Left ventricle myocardium superior (tissue), 1 donor: ENCODE measurements around the gene SLC8B1. TPM values are rescaled to one million over a fixed set of nuclear protein-coding genes. Genes with fewer than 3 reads are reported as not detected.

Source experiments
- ATAC-seq: fragments of 200-7000 bp; cut with Tn5 transposase; one replicate; pipeline ENCODE4 v1.9.1; 2020; ENCODE audit warnings: mild to moderate bottlenecking, moderate library complexity
- DNase-seq: peaks from one replicate; pipeline ENCODE4 v3.0.0-alpha.2; 2020
- intact Hi-C: fragments of 100-400 bp; cut with micrococcal nuclease; formaldehyde crosslinking; loops from one replicate; pipeline ENCODE4 v1.11.0; 2022
- total RNA-seq: library from RNA; stranded (reverse); fragmentation: NEBNext Ultra II Directional; extraction: Animal tissue kit (Norgen Biotek cat#: 25700); gene quantifications from one replicate; pipeline ENCODE4 v1.2.1, GENCODE V29; 2021
- donor health status: DM: no; HTN: yes; CAD: no; lungs with severe emphysema.

Gene SLC8B1
- total RNA-seq, 1 donor from 2014 or later, result 11.5 TPM

DNA sequence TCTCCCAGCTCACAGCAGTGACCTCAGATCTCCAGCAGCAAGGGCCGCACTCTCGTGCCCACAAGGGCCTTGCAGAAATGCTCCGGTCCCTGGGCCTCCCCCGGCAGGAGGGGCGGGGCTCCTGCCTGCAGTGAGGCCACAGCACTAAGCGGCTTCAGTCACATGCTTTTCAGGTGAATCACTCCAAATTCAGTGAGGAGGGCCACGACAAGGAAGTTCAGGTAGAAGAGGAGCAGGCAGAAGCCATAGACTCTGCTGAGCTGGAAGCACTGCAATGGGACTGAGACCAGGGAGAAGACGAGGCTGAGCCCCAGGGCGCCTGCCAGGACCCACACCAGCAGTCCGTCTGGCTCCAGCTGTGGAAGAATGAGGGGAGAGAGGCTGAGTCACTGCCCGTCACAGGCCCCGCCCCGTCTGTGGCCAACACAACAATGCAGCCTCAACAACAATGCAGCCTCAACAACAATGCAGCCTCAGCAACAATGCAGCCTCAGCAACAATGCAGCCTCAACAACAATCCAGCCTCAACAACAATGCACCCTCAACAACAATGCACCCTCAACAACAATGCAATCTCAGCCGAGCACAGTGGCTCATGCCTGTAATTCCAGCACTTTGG, 35.2 kb downstream of the SLC8B1 start:
- DNase-seq (peak; percentile 79), ATAC-seq (peak; percentile 63)
- intact Hi-C loops, result no loop called here

DNA sequence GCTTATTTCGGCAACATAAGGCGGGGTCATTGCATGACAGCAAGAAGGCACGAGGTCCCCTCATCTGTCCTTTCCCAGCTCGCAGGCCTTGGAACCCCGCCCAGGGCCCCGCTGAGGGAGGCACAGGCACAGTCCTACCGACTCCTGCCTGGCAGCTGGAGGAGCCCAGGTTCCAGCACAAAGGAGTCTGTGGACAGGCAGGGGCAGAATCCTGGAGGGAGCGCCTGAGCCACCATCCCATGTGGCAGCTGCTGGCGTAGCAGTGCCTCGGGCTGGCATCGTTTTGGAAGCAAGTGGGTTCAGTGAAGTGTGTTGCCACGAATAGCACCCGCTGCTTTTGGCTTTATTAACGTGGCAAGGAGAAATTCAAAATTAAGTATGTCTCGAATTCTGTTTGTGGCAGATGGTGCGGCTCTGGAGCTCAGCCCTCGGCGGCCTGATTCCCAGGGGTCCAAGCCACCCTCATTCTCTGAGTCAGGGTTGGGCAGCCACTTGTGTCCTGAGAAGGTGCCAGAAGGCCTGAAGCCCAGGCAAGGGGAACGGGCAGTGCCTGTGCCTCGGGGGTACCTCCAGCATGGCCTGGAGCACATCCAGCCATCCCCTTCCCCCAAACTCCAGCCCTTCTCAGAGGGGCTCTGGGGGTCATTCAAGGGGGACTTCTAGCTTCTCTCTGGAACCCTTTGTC, 35.9 kb downstream of the SLC8B1 start:
- intact Hi-C loops, result no loop called here
- ATAC-seq, result peak; percentile 75
- DNase-seq, result peak; percentile 90

DNA sequence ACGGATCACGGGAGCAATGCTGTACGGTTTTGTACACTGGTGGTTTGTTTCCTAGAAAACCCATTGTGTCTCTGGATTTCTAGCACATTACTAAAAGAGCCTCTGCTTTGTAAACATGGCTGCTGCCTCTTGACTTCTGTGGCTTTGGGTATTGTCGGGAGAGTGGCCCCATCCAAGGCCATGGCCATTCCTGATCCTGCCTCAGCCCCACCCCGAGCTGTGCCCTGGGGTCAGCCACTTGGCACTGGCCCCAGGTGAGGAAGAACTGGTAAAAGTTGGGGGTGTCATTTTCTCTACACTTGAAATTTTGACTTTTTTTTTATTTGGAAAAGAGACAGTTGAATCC, 36.5 kb downstream of the SLC8B1 start:
- intact Hi-C loops, result no loop called here
- DNase-seq (no peak), ATAC-seq (peak; percentile 7)

DNA sequence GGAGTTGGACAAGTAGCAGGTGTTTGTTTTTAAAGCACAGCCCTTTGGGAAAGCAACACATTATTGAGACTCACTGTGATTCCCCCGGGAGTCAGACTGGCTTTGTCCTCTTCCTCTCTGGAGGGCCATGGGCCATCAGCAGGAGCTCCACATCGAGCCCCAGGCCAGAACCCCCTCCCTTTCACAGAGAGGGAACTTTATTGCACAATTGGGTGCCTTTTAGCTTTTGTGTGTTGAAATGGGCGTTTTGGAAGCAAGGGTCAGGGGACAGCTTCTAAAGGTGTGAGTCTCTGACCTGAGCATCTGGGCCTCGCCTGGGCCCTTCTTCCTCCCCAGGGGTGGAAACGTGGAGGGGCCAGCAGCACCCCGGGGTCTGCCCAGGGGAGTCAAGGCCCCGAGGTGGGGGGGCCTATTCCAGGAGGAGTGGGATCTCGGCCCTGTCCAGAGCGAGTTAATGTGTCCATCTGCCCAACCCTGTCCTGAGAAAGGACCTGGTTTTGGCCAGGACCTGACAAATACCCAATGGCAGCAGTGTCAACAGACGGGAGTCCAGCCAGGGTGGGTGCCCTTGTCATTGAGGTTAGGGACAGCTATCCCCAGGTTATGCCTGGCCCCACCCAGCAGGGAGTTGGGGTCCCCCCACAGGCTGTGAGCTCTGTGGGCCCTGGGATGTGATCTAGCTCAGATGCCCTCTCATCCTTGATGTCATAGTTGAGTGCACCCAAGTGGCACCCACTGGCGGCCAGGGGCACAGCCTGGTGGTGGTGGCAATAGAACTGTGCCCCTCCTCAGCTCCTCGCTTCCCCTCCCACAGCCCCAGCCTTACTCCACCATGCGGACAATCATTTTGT, 37.1 kb downstream of the SLC8B1 start:
- DNase-seq (peak; percentile 35), ATAC-seq (peak; percentile 1)
- intact Hi-C loops, result no loop called here

DNA sequence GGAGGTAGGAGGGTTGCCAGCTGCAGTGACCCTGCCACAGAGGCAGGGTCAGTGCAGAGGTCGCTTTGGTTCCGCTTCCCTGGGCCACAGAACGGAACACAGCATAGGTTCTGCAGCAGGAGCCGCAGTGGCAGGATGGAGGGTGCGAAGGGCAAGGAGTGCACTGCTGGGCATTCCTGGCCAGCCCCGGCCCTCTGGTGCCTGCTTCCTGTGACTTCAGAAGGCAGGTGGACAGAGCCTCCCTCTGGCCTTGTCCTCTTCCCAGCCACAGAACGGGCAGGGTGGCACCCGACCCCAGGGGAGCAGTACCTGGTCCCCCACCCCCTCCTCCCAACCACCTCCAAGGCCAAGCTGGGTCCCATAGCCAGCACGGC, 37.7 kb downstream of the SLC8B1 start:
- intact Hi-C loops, result no loop called here
- peak; percentile 0 for ATAC-seq
- DNase-seq, result no peak

DNA sequence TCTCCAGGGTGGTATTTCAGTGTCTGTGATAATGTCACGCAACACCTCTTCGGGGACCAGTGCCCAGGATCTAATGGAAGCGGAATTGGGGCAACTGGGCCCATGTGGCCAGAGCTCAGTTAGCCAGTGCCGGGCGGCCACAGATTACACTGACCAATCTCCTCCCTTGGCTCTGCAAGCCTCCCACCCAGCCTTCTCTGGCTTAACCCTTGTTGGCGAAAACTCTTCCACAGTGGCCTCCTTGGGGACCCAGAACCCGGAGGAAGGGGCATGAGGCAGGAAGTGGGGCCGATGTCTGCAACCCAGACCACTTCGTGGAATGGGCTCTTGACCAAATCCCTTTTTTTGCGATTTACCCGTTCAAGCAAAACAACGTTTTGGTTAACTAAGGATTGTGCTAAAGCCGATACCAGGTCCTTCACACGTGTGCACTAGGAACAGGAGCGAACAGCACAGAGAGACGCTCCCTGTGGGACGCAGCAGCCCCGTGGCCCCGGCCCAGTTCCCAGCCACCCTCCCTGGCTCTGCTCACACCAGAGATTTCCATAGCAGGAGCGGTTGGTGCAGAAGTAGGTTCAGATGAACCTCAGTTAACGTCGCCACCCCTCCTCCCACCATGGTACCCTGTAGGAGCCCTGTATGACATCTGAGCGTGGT, 38.2 kb downstream of the SLC8B1 start:
- no peak for ATAC-seq
- no peak for DNase-seq
- intact Hi-C loops, result no loop called here

DNA sequence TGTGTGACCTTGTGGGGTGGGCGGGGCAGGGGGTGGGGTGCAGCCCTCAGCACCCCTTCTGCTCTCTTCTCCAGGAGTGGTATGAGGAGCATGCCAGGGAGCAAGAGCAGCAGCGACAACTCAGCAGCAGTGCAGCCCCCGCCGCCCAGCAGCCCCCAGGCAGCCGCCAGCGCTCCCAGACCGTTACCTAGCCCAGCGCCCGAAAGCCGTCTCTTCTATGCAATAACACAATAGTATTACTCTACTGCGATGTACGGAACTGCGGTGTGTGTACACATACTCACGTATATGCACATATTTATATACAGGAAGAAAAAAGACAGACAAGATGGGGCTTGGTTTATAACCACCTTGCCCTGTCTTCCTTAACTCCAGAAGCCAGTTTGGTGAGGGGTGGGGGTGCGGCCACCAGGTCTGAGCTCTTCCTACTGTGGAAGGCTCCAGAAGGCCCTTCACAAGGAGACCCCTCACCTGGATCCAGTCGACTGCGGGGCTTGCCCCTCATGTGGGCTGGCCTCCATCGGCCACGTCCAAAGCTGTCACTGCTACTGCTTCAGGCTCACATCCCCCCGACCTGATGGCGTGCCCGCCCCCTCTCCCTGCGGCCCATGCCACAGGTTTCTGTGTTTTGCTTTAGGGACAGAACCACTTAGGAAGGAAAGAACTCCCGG, 38.9 kb downstream of the SLC8B1 start:
- intact Hi-C loops, result no loop called here
- ATAC-seq, result no peak
- no peak for DNase-seq

DNA sequence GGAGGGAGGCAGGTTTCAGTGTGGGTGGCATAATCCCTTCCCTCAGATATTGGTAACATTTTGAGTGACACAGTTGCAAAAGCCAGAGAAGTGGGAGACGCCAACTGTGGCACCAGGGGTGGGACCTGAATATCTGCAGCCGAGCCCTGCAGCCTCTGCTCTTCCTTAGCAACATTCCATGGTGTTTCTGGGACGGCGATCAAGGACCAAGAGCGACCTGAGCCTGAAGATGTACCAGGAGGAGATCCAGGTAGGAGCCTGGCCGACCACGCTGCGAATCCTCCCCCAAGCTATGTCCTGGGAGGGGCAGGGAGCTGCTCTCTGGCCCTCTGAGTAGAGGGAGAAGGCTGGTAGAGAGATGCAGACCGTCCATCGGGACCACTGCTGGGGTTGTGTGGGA, 41.8 kb downstream of the SLC8B1 start:
- DNase-seq (no peak), ATAC-seq (no peak)
- intact Hi-C loops, result no loop called here

DNA sequence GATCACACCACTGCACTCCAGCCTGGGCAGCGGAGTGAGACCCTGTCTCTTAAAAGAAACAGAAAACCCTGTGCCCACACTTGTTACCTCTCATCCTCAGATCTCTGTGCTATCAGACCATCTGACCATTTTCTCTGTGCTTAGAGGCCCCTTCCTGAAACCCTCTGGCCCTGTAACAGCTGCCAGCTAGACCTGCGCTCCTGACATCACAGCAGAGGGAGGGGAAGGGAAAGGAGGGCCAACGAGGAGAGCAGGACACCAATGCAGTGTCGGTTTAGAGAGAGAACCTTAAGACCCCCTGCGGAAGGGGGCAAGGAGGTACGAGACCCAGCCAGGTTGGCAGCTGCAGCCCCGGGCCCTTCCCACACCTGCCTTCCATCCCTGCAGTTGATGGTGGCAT, 42.4 kb downstream of the SLC8B1 start:
- DNase-seq, result no peak
- no peak for ATAC-seq
- intact Hi-C loops, result no loop called here

DNA sequence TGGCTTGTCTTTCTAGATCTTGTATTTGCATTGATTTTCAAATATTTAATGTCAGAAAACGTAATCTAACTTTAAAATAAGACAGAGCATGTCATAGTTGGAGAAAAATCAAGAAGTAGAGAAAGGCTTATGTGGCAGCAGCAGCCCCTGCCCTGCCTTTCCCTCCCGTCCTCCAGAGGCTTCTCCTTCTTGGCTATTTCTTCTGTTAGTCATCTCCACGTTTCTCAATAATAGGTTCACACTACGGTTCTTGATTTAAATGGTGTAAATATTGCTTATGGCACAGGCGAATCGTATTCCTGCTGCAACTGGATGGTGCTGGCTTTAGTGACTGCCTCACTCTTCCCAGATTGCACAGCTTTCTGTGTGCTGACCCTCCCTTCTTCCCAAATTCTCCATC, 42.8 kb downstream of the SLC8B1 start:
- intact Hi-C loops, result no loop called here
- no peak for ATAC-seq

DNA sequence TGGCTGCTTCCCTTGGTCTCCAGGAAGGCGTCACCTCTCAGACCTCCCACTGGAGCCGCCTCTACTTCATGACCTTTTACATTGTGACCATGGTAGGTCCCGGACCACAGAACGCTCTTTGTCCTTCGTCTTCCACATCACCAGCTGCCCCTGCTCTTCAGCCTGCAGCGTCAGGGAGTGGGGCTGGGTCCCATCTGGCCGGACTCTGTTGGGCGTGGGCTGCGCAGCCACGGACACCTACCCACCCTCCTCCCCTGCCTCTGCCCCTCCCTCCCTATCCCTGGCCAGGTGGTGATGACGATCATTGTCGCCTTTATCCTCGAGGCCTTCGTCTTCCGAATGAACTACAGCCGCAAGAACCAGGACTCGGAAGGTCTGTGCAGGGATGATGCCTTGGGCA, 43.3 kb downstream of the SLC8B1 start:
- ATAC-seq, result no peak

More for the DNA sequence above, 42.8 kb downstream of the SLC8B1 start:
- DNase-seq, result no peak

DNA sequence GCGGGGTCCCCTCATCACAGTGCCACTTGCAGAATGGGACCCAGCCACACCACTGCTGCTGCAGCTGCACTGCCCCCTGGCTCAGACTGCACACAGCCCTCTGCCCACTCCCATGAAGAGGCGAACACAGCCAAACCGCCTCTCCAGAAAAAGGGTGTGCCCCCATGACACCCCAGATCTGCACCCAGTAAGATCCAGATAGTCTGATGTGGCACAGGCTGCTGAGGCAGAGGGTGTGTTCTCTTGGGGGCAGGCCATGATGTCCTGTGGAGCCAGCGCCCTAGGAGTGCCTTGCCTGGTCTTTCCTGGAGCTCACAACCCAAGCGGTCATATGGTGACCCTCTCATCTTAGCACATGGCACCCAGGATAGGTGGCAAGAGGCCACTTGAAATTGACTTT, 44.4 kb downstream of the SLC8B1 start:
- intact Hi-C loops, result no loop called here
- no peak for ATAC-seq
- DNase-seq, result no peak

More for the DNA sequence above, 43.3 kb downstream of the SLC8B1 start:
- DNase-seq, result no peak
- intact Hi-C loops, result no loop called here

DNA sequence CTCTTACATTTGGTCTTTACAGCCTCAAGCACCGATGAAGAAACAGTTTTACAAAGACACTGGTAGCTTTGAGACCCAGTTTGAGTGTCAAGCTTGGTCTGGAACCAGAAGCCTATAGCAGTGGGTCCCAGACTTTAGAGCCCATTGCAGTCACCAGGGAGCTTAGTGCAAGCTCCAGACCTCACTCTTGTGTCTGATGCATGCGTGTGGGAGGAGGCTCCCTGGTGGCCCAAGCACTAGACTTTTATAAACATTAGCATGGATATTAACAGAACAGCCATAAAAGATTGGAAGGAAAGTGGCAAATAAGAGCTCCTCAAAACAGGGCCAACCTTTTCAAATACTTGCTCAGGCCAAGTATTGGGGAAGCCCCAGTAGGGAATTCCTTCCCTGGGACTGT, 45.5 kb downstream of the SLC8B1 start:
- DNase-seq (no peak), ATAC-seq (no peak)
- intact Hi-C loops, result no loop called here

DNA sequence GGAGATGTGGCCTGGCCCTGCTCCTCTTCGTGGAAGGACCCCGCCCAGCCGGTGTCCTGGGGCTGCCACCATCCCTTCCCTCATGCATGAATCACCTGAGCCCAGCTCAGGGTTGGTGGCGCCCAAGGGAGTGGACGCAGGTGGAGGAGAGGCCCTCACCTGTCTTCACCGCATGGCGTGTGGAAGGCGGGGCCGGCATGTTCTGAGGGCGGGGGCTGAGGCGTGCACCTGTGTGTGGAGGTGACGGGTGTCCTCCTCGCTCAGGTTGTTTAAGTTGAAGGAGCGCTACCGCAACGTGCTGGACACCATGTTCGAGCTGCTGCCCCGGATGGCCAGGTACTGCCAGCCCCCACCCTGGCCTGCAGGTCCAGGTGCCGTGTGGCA, 47.0 kb downstream of the SLC8B1 start:
- no peak for DNase-seq
- intact Hi-C loops, result no loop called here
- ATAC-seq, result no peak

DNA sequence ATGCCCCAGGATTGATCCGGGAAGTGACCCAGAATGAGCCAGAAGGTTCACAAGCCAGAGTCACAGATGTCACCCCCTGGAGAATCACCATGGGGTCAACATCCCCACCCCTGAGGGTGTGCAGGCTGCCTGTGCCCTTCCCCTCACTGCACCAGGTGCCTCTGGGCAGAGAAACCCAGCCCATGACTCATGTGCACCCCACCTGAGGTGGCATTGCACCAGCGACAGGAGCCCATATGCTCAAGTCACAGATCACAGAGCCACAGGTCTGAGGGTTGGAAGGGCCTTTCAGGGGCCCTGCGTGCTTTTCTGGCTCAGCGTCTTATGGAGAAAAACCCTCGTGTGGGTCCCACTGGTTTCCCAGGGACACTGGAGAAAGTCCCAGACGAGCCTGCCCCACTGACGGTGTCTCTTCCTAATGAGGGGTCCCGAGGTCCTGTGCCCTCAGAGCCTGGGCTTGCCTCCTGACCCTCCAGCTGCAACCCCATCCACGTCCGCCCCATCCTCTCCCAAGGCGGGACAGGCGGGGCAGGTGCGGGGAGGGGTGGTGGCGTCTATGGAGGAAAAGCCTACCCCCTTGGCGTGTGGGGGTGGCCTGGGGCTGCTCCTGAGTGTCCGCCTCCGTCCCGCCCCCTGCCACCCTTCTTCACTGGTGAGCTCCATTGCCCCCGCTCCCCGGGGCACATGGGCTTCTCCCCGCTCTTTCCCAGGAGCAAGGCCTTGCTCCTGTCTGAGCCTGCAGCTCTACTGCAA, 47.6 kb downstream of the SLC8B1 start:
- intact Hi-C loops, result no loop called here
- no peak for ATAC-seq

DNA sequence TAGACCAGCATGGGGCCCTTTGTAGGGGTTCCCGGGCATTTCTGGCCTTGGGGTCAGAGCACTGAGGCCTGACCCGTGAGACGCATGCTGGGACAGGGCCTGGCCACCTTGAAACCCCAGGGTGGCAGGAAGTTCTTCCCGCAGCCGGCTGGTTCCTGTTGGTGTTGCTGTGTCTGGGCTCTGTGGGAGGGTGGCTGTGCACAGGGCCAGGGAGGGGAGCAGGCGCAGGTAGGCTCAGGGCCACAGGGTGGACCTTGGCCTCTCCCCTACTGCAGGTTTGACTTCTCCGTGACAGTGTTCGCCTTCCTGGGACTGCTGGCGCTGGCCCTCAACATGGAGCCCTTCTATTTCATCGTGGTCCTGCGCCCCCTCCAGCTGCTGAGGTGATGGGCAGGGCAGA, 48.2 kb downstream of the SLC8B1 start:
- DNase-seq, result no peak
- no peak for ATAC-seq
- intact Hi-C loops, result no loop called here

More for the DNA sequence above, 47.6 kb downstream of the SLC8B1 start:
- DNase-seq, result no peak

DNA sequence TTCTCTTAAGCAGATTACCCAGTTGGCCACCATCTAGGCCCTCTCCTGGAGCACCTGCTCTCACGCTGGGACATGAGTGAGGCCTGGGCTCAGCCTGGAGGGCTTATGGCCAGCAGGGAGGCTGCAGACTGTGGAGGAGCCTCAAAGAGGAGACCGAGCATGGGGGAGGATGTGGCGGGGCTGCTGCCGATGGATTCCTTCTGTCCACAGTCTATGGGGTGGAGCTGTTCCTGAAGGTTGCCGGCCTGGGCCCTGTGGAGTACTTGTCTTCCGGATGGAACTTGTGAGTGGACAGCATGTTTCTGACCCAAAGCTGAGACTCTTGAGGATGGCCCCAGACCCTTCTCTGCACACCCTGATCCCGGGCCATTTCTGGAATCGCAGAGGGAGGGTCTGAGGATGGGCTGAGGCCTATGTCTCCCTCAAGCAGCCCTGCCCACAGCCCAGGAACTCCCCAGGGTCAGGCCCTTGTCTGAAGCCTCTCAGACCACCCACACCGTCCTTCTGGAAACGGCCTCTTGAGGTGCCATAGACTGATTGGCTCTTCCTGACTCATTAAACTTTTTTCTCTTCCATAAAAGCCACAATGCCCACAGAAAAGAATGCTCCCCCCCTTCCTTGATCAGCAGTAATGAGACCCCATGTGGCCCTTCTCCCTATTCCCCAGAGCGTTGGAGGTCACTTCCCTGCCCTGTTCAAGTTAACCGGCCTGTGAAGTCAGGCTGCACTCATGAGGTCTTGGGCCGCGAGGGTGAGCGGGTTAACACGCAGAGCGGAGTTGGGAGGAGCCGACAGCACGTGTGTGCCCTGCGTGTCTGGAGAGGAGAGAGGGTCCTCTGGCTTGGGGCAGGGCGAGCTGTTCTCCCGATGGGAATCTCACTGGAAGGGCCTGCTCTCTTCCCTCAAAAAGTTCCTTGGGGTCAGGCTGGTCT, 49.0 kb downstream of the SLC8B1 start:
- ATAC-seq (peak; percentile 29), DNase-seq (no peak)
- intact Hi-C loops, result no loop called here

DNA sequence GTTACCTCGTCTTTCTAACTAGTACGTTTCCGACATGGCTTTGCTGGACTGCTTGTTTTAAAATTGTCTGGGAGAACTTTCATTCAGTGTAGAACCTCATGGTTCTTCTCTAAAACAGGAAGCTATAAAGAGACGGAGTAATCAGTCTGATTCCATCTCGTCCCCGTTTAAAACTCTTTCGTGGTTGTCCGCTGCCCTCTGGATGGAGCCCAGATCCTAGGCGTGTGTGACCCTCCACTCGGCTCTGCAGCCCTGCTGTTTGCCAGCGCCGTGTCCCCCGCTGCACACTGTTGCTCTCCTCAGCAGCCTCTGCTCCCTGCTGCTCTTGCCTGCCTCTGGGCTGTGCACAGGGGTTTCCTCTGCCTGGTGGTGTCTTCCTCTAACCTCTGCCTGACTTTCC, 50.2 kb downstream of the SLC8B1 start:
- no peak for ATAC-seq
- intact Hi-C loops, result no loop called here
- no peak for DNase-seq
